Suprapubic skin (tissue), 4 donors: ENCODE results near the gene EGF.

Experiments used
- EP300 ChIP-seq: sonication (generic); formaldehyde crosslinking; IDR thresholded peaks from one replicate; pipeline ENCODE4 v1.6.1; 2017; ENCODE audit warnings: antibody characterized with exemption
- POLR2A ChIP-seq, 2 donors: fragments of 450-650 bp; IDR thresholded peaks; one replicate each; pipeline ENCODE4 v1.6.1; 2017; ENCODE audit warnings: antibody characterized with exemption in 2 of 2, mild to moderate bottlenecking in 2 of 2, moderate library complexity in 2 of 2
- POLR2AphosphoS5 ChIP-seq, 3 donors: sonication (generic); formaldehyde crosslinking; IDR thresholded peaks; one replicate each; pipeline ENCODE4 v1.6.1; 2017; ENCODE audit warnings: antibody characterized with exemption in 3 of 3
- TF ChIP-seq, protein P1 (sequence below), 2 donors: fragments of 200-600 bp in 1 of 2; fragments of 450-650 bp in 1 of 2; sonication (generic) in 1 of 2; IDR thresholded peaks; one replicate each; pipeline ENCODE4 v1.5.1; 2016 to 2019; ENCODE audit warnings: antibody characterized with exemption in 2 of 2, mild to moderate bottlenecking in 1 of 2, moderate library complexity in 1 of 2

GRCh38 chr4:110055158-110055768, 142.6 kb downstream of the EGF start:
- TF ChIP-seq, protein P1, sequence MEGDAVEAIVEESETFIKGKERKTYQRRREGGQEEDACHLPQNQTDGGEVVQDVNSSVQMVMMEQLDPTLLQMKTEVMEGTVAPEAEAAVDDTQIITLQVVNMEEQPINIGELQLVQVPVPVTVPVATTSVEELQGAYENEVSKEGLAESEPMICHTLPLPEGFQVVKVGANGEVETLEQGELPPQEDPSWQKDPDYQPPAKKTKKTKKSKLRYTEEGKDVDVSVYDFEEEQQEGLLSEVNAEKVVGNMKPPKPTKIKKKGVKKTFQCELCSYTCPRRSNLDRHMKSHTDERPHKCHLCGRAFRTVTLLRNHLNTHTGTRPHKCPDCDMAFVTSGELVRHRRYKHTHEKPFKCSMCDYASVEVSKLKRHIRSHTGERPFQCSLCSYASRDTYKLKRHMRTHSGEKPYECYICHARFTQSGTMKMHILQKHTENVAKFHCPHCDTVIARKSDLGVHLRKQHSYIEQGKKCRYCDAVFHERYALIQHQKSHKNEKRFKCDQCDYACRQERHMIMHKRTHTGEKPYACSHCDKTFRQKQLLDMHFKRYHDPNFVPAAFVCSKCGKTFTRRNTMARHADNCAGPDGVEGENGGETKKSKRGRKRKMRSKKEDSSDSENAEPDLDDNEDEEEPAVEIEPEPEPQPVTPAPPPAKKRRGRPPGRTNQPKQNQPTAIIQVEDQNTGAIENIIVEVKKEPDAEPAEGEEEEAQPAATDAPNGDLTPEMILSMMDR (IDR thresholded peaks at IDR 0.05) = no peak
- TF ChIP-seq EP300 (no peak), POLR2A (IDR thresholded peaks at IDR 0.05) (no peak), POLR2AphosphoS5 (IDR thresholded peaks at IDR 0.05) (no peak)
